GM18502 (cell line): ENCODE measurements around the gene MYH8.

Source experiments
- ATAC-seq: cut with Tn5 transposase; IDR thresholded peaks from one replicate; pipeline ENCODE4 v1.9.1; 2021; ENCODE audit warnings: mild to moderate bottlenecking; ENCODE audit not compliant: unreplicated experiment, poor library complexity

The MYH8 gene

GRCh38 chr17:10385871-10386270 lies 35.9 kb downstream of the MYH8 start:
- no peak for ATAC-seq

- ATAC-seq: no peak
Measured at GRCh38 chr17:10384175-10384574, 37.6 kb downstream of the MYH8 start.

GRCh38 chr17:10380631-10381408 lies 40.9 kb downstream of the MYH8 start:
- no peak for ATAC-seq

GRCh38 chr17:10372906-10373305 lies 48.8 kb downstream of the MYH8 start, which contains the start of gene MYH13:
Gene MYH13, minus strand, starts transcription at chr17:10373006. Its CDS starts 8,476 bp downstream, at chr17:10364530.
- no peak for ATAC-seq

DNA sequence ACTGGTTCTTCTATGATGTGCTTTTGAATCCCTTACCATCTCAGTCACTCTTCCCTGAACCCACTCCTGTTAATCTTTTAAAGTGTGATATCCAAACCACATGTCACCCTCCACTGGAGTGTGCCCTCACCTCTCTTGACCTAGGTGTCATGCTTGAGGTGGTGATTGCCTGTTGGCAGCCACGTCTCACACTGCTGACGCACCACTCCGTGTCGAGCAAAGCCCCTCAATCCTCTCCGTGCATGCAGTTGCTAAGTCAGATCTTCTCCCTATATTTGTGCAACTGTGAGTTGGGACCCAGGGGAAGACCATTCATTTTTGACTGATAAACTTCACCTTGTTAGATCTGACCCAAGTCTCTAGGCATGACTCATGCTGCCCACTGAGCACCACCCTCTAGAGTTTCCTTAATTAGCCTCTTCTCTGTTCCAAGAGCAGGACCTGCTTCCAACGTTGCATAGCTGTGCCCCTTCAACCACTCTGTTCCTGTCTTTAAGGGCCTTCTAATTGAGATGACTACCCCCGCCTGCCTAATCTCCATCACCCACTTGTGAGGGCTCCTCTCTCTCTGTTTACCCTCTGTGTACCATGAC lies 51.6 kb downstream of the MYH8 start:
- ATAC-seq: no peak

DNA sequence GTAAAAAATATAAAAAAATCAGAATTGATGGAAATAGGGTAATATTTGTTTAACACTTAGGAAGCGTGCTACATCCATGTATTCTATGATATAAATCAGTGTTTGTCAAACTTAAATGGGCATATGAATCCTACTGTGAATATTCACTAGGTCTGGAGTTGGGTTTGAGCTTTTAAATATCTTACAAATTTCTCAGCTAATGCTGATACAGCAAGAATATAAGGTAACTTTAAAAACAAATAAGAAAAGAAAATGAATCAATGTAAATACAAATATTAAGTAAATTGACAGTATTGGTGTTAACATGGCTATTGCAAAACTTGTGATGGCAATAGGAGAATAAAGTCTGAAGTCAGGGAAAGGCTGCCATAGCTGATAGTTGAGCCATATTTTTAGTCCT lies 52.5 kb downstream of the MYH8 start:
- no peak for ATAC-seq

GRCh38 chr17:10368561-10368960 lies 53.2 kb downstream of the MYH8 start:
- no peak for ATAC-seq

- ATAC-seq: no peak
Measured at GRCh38 chr17:10360578-10360977, 61.2 kb downstream of the MYH8 start.

DNA sequence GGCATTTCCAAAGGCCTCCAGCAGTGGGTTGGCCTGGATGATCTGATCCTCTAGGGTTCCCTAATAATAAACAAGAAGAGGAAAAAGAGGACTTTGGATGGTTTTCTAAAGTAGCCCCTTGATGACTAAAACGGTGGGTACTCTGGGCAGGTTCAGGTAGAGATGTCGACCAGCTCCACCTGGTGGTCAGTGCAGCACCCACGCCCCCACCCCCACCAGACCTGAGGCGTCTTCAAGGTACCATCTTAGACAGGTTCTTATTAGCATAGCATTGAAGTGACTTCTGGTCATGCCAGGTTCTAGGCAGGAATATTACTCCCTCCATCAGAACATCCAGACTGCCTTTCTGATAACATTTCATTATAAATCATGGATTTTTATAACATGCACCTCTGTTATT lies 64.0 kb downstream of the MYH8 start:
- ATAC-seq: no peak

DNA sequence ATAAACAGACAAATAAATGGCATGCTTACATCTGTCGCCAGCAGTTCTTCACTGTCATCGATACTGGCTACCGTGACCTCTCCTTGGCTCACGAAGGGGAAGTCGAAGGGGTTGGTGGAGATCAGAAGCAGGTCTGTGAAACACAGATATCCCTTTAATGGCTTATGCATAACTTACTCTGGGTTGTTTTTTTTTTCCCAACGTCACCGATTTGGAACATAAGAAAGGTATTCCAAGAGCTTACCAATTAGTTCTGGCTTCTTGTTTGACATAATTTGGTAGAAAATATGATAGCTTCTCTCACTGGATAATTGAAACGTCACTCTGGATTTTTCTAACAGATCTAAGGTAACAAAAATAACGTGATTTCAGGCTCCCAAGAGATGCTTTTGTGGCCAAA lies 67.1 kb downstream of the MYH8 start:
- no peak for ATAC-seq

- ATAC-seq: no peak
Measured at GRCh38 chr17:10352893-10353292, 68.9 kb downstream of the MYH8 start.

- ATAC-seq: no peak
Measured at GRCh38 chr17:10349403-10349802, 72.3 kb downstream of the MYH8 start.

GRCh38 chr17:10344816-10345215 lies 76.9 kb downstream of the MYH8 start:
- ATAC-seq: no peak
